H9 (cell line): ENCODE measurements around the gene OR5F1. TPM values are rescaled to one million over a fixed set of nuclear protein-coding genes. Genes with fewer than 3 reads are reported as not detected.

ENCODE experiments used
- DNase-seq: peaks from one replicate; pipeline ENCODE4 v3.0.0-alpha.2; 2017
- H2AFZ ChIP-seq: one replicate; pipeline ENCODE4 v1.6.1; 2013; ENCODE audit warnings: mild to moderate bottlenecking, low read length, control low read depth, moderate library complexity
- H2AK5ac ChIP-seq: 2 replicates; pipeline ENCODE4 v1.6.1; 2013; ENCODE audit warnings: low read length, control low read depth, mixed read lengths; ENCODE audit not compliant: insufficient read length
- H2BK120ac ChIP-seq: one replicate; pipeline ENCODE4 v1.6.1; 2013; ENCODE audit warnings: low read depth, mild to moderate bottlenecking, low read length, control low read depth, inconsistent platforms; ENCODE audit not compliant: poor library complexity, severe bottlenecking
- H2BK12ac ChIP-seq: 2 replicates; pipeline ENCODE4 v1.6.1; 2013; ENCODE audit warnings: low read length, control low read depth, mixed read lengths, low read depth; ENCODE audit not compliant: insufficient read length
- H2BK15ac ChIP-seq: 2 replicates; pipeline ENCODE4 v1.6.1; 2013; ENCODE audit warnings: low read depth, low read length, control low read depth
- H2BK20ac ChIP-seq: one replicate; pipeline ENCODE4 v1.6.1; 2013; ENCODE audit warnings: low read depth, mild to moderate bottlenecking, low read length, control low read depth, inconsistent platforms; ENCODE audit not compliant: poor library complexity, severe bottlenecking
- H2BK5ac ChIP-seq: 2 replicates; pipeline ENCODE4 v1.6.1; 2013; ENCODE audit warnings: low read length, control low read depth, mixed read lengths; ENCODE audit not compliant: insufficient read length
- H3K14ac ChIP-seq: 2 replicates; pipeline ENCODE4 v1.6.1; 2013; ENCODE audit warnings: low read length, control low read depth; ENCODE audit not compliant: insufficient read depth
- H3K18ac ChIP-seq: 2 replicates; pipeline ENCODE4 v1.6.1; 2013; ENCODE audit warnings: low read depth, mild to moderate bottlenecking, mixed read lengths, low read length, control low read depth; ENCODE audit not compliant: insufficient read length
- H3K23ac ChIP-seq: 2 replicates; pipeline ENCODE4 v1.6.1; 2013; ENCODE audit warnings: low read length, control low read depth, mixed read lengths, low read depth; ENCODE audit not compliant: insufficient read length
- H3K23me2 ChIP-seq: 2 replicates; pipeline ENCODE4 v1.6.1; 2013; ENCODE audit warnings: low read depth, mild to moderate bottlenecking, mixed read lengths, low read length, control low read depth; ENCODE audit not compliant: insufficient read length, poor library complexity, severe bottlenecking
- H3K27ac ChIP-seq: 2 replicates; pipeline ENCODE4 v1.5.1; 2013; ENCODE audit warnings: low read length, control low read depth, mixed read lengths, low read depth; ENCODE audit not compliant: insufficient read length
- H3K27me3 ChIP-seq: 2 replicates; pipeline ENCODE4 v1.6.1; 2013; ENCODE audit warnings: low read length, control low read depth, inconsistent platforms; ENCODE audit not compliant: insufficient read depth
- H3K4ac ChIP-seq: 2 replicates; pipeline ENCODE4 v1.6.1; 2013; ENCODE audit warnings: low read depth, mild to moderate bottlenecking, control low read depth, inconsistent platforms, low read length, moderate library complexity
- H3K4me1 ChIP-seq: 2 replicates; pipeline ENCODE4 v1.6.1; 2013; ENCODE audit warnings: low read length, control low read depth, inconsistent platforms; ENCODE audit not compliant: insufficient read depth
- H3K4me2 ChIP-seq: 2 replicates; pipeline ENCODE4 v1.6.1; 2013; ENCODE audit warnings: low read length, control low read depth, mixed read lengths; ENCODE audit not compliant: insufficient read length, insufficient read depth
- H3K56ac ChIP-seq: 2 replicates; pipeline ENCODE4 v1.6.1; 2013; ENCODE audit warnings: low read depth, mild to moderate bottlenecking, mixed read lengths, low read length, control low read depth; ENCODE audit not compliant: insufficient read length
- H3K79me1 ChIP-seq: 2 replicates; pipeline ENCODE4 v1.6.1; 2013; ENCODE audit warnings: low read depth, mild to moderate bottlenecking, moderate library complexity, low read length, control low read depth, inconsistent platforms; ENCODE audit not compliant: insufficient read depth, poor library complexity, severe bottlenecking
- H3K79me2 ChIP-seq: 2 replicates; pipeline ENCODE4 v1.6.1; 2013; ENCODE audit warnings: low read length, control low read depth, inconsistent platforms; ENCODE audit not compliant: insufficient read depth
- H3K9ac ChIP-seq: 2 replicates; pipeline ENCODE4 v1.6.1; 2013; ENCODE audit warnings: low read length, control low read depth, mixed read lengths; ENCODE audit not compliant: insufficient read length; ENCODE audit errors: extremely low read depth
- H3K9me3 ChIP-seq: one replicate; pipeline ENCODE4 v1.6.1; 2013; ENCODE audit warnings: low read depth, low read length, inconsistent platforms; ENCODE audit not compliant: control insufficient read depth
- H3T11ph ChIP-seq: one replicate; pipeline ENCODE4 v1.6.1; 2013; ENCODE audit warnings: mild to moderate bottlenecking, low read length, control low read depth, inconsistent platforms
- H4K20me1 ChIP-seq: one replicate; pipeline ENCODE4 v1.6.1; 2013; ENCODE audit not compliant: control insufficient read depth, insufficient read length, insufficient read depth
- H4K5ac ChIP-seq: 2 replicates; pipeline ENCODE4 v1.6.1; 2013; ENCODE audit warnings: low read depth, mild to moderate bottlenecking, mixed read lengths, low read length, control low read depth; ENCODE audit not compliant: insufficient read length
- H4K8ac ChIP-seq: replicated peaks from 2 replicates; pipeline ENCODE4 v1.6.1; 2013; ENCODE audit warnings: low read length, control low read depth, mixed read lengths, low read depth; ENCODE audit not compliant: insufficient read length
- H4K91ac ChIP-seq: 2 replicates; pipeline ENCODE4 v1.6.1; 2013; ENCODE audit warnings: low read depth, mild to moderate bottlenecking, moderate library complexity, mixed read lengths, low read length, control low read depth; ENCODE audit not compliant: insufficient read length
- H3K27ac Mint-ChIP-seq, 3 experiments: 2 replicates in 2 of 3; 3 replicates in 1 of 3; pipeline ENCODE4 v1.8.0; 2020 to 2021; ENCODE audit warnings: mixed read lengths in 3 of 3, mild to moderate bottlenecking in 1 of 3, moderate library complexity in 1 of 3
- H3K27me3 Mint-ChIP-seq: 2 replicates; pipeline ENCODE4 v1.8.0; 2021; ENCODE audit warnings: low read depth, mild to moderate bottlenecking, moderate library complexity, mixed read lengths
- H3K36me3 Mint-ChIP-seq, 3 experiments: 2 replicates in 2 of 3; 3 replicates in 1 of 3; pipeline ENCODE4 v1.8.0; 2020 to 2021; ENCODE audit warnings: low read depth in 3 of 3, mixed read lengths in 3 of 3; ENCODE audit not compliant: insufficient read depth in 1 of 3
- H3K4me1 Mint-ChIP-seq, 2 experiments: 2 replicates each; pipeline ENCODE4 v1.8.0; 2020; ENCODE audit warnings: mixed read lengths in 2 of 2
- H3K4me3 Mint-ChIP-seq, 2 experiments: 2 replicates in 1 of 2; 3 replicates in 1 of 2; pipeline ENCODE4 v1.8.0; 2020 to 2021; ENCODE audit warnings: mild to moderate bottlenecking in 2 of 2, mixed read lengths in 2 of 2, moderate library complexity in 1 of 2
- H3K9me3 Mint-ChIP-seq, 2 experiments: 2 replicates in 1 of 2; 3 replicates in 1 of 2; pipeline ENCODE4 v1.8.0; 2020; ENCODE audit warnings: mild to moderate bottlenecking in 2 of 2, mixed read lengths in 2 of 2, moderate library complexity in 1 of 2
- CTCF ChIP-seq: fragments of 200-600 bp; sonication (generic); conservative IDR thresholded peaks from 3 replicates; pipeline ENCODE4 v1.8.0; 2021; ENCODE audit warnings: antibody characterized with exemption, mild to moderate bottlenecking
- WGBS: extraction: QIAGEN DNeasy Blood & Tissue Kit; methylation state at CpG from one replicate; pipeline ENCODE4 v1.1.7; 2013; ENCODE audit warnings: missing lambda C conversion rate, low lambda C conversion rate, mixed read lengths; ENCODE audit not compliant: insufficient read length; ENCODE audit errors: extremely low coverage; 5-methylcytosine and 5-hydroxymethylcytosine counted together
- total RNA-seq: library from RNA; stranded (reverse); gene quantifications from 2 replicates; pipeline ENCODE4 v1.2.1, GENCODE V29; 2021

OR5F1 gene
- total RNA-seq, 1 experiment from 2014 or later: not detected

- H3K9ac ChIP-seq: no peak overlapping the region
- H3K4ac ChIP-seq: no peak overlapping the region
- Mint-ChIP-seq H3K36me3 (peaks cover 0 to 3% (median 0%) of the 10 kb centered on the region in 3 experiments; a peak in 1 of 7 replicates), H3K27me3 (no peaks in the 10 kb centered on the region), H3K9me3 (peaks cover 0 to 15% of the 10 kb centered on the region in 2 experiments; a peak in 4 of 5 replicates), H3K27ac (no peak overlapping the region), H3K4me3 (no peak overlapping the region), H3K4me1 (no peaks in the 10 kb centered on the region; a peak in 1 of 4 replicates)
- no peak overlapping the region for H3K23ac ChIP-seq
- no peak overlapping the region for H2AFZ ChIP-seq
- H4K5ac ChIP-seq: no peak overlapping the region
- H4K8ac ChIP-seq: no peak overlapping the region
- H3K79me1 ChIP-seq: no peaks in the 10 kb centered on the region
- H3K18ac ChIP-seq: no peak overlapping the region
- H3K79me2 ChIP-seq: no peaks in the 10 kb centered on the region
- H4K91ac ChIP-seq: no peak overlapping the region
- H3K9me3 ChIP-seq: no peaks in the 10 kb centered on the region
- H3K27me3 ChIP-seq: no peaks in the 10 kb centered on the region
- DNase-seq: no peak
- WGBS: no CpG with 5 or more reads among the region's 5 CpGs
- no peak overlapping the region for H2BK12ac ChIP-seq
- H2AK5ac ChIP-seq: no peak overlapping the region
- no peak overlapping the region for H2BK5ac ChIP-seq
- H3K56ac ChIP-seq: no peak overlapping the region
- no peaks in the 10 kb centered on the region for H3K23me2 ChIP-seq
- no peak overlapping the region for H2BK15ac ChIP-seq
- no peak overlapping the region for H3K4me2 ChIP-seq
- H4K20me1 ChIP-seq: no peaks in the 10 kb centered on the region
- no peak overlapping the region for H2BK20ac ChIP-seq
- no peak overlapping the region for H3K27ac ChIP-seq
- no peak overlapping the region for H3T11ph ChIP-seq
- H3K14ac ChIP-seq: no peak overlapping the region
- TF ChIP-seq CTCF: no peak
- no peaks in the 10 kb centered on the region; the same call in 1 of the 2 replicates for H3K4me1 ChIP-seq
- no peak overlapping the region for H2BK120ac ChIP-seq
Measured at GRCh38 chr11:55967914-55968313, 26.5 kb downstream of the OR5F1 start.
